ENCODE measurements around the gene POLR1C. TPM values are rescaled to one million over a fixed set of nuclear protein-coding genes. Genes with fewer than 3 reads are reported as not detected.
A peak's percentile ranks its signal among the peaks of the same experiment; 100 is the strongest.

Gene POLR1C
- total RNA-seq, 1 donor from 2014 or later, result 38.2 TPM

DNA sequence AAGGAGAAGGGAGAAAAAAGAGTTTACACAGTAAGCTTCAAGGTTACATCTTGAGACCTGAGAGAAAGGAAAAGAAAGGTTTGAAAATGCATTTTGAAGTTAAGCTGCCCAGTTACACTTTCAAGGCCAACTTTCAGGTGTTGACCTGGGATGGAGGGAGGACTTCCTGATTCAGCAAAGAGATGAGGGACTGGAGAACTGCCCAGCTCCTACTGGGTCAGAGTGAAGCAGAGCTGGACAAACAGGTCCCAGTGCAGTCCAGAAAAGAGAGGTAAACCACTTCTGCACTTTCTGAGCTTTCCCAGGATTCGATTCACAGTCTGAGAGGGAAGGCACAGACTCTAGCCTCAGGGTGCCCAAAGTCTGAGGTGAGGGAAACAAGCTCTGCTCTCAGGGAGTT, 45.5 kb upstream of the POLR1C start:
- TF ChIP-seq, protein P1, sequence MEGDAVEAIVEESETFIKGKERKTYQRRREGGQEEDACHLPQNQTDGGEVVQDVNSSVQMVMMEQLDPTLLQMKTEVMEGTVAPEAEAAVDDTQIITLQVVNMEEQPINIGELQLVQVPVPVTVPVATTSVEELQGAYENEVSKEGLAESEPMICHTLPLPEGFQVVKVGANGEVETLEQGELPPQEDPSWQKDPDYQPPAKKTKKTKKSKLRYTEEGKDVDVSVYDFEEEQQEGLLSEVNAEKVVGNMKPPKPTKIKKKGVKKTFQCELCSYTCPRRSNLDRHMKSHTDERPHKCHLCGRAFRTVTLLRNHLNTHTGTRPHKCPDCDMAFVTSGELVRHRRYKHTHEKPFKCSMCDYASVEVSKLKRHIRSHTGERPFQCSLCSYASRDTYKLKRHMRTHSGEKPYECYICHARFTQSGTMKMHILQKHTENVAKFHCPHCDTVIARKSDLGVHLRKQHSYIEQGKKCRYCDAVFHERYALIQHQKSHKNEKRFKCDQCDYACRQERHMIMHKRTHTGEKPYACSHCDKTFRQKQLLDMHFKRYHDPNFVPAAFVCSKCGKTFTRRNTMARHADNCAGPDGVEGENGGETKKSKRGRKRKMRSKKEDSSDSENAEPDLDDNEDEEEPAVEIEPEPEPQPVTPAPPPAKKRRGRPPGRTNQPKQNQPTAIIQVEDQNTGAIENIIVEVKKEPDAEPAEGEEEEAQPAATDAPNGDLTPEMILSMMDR (IDR thresholded peaks at IDR 0.05; ENCODE audit: insufficient read depth, low read length, severe bottlenecking), result no peak
- FAIRE-seq, result no peak
- DNase-seq (ENCODE audit: low read depth), result no peak
- H3K27me3 ChIP-seq (ENCODE audit: control insufficient read depth, insufficient read depth, low read length), result no peaks in the 10 kb centered on the region
- no peaks in the 10 kb centered on the region for H3K36me3 ChIP-seq (ENCODE audit: control insufficient read depth, insufficient read depth, low read length)
- no peak overlapping the region for H3K4me3 ChIP-seq (ENCODE audit: low read depth, low read length)

DNA sequence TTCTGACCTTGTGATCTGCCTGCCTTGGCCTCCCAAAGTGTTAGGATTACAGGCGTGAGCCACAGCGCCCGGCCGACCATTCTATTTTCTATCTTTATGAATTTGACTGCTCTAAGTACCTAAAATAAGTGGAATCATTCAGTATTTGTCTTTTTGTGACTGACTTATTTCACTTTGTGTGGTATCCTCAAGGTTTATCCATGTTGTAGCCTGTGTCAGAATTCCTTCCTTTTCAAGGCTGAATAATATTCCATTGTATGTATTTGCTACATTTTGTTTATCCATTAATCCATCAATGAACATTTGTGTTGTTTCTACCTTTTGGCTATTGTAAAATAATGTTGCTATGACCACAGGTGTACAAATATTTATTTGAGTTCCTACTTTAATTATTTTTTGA, 44.4 kb upstream of the POLR1C start:
- TF ChIP-seq, protein P1 (IDR thresholded peaks at IDR 0.05; ENCODE audit: insufficient read depth, low read length, severe bottlenecking), result no peak
- H3K27me3 ChIP-seq (ENCODE audit: control insufficient read depth, insufficient read depth, low read length), result no peaks in the 10 kb centered on the region
- DNase-seq (ENCODE audit: low read depth) (no peak), FAIRE-seq (no peak)
- no peaks in the 10 kb centered on the region for H3K36me3 ChIP-seq (ENCODE audit: control insufficient read depth, insufficient read depth, low read length)
- H3K4me3 ChIP-seq (ENCODE audit: low read depth, low read length), result no peak overlapping the region

DNA sequence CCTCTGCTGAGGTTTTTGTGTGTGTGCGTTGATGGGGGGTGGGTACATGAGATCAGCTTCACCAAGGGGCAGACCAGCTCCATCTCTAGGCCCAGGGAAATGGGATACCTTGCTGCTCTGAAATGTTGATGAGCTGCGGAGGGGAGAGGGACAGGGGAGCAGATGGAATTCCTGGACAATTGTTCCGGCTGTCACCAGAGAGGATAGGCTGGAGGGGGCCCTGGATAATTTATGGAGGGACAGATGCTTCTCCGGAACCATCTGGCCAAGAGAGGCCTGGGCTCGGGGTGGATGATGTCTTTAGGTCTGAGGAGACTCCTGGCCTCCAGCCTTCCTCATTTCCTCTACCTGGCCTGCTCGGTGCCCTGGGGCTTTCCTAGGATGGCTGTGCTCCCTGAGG, 41.4 kb upstream of the POLR1C start:
- DNase-seq (ENCODE audit: low read depth), result no peak
- TF ChIP-seq, protein P1 (IDR thresholded peaks at IDR 0.05; ENCODE audit: insufficient read depth, low read length, severe bottlenecking), result no peak
- FAIRE-seq, result no peak
- H3K27me3 ChIP-seq (ENCODE audit: control insufficient read depth, insufficient read depth, low read length), result no peaks in the 10 kb centered on the region
- no peak overlapping the region for H3K4me3 ChIP-seq (ENCODE audit: low read depth, low read length)
- H3K36me3 ChIP-seq (ENCODE audit: control insufficient read depth, insufficient read depth, low read length), result no peaks in the 10 kb centered on the region

DNA sequence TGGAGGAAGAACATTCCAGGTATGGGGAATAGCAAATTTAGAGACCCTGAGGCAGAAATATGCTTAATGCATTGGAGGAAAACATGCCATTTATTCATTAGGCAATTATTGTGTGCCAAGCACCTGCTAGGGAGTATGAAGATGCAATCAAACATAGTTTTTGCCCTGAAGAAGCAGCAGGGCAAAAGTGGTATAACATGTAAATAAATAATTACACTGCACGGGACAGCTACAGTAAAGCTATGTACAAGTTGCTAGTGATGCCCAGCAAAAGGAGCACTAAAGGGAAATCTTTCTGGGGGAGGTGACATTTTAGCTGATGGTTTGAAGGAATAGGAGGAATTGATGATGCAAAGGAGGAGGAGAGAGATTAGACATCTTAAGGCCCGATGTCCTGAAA, 40.1 kb upstream of the POLR1C start:
- no peaks in the 10 kb centered on the region for H3K27me3 ChIP-seq (ENCODE audit: control insufficient read depth, insufficient read depth, low read length)
- no peak overlapping the region for H3K4me3 ChIP-seq (ENCODE audit: low read depth, low read length)
- FAIRE-seq (no peak), DNase-seq (ENCODE audit: low read depth) (no peak)
- H3K36me3 ChIP-seq (ENCODE audit: control insufficient read depth, insufficient read depth, low read length), result no peaks in the 10 kb centered on the region
- TF ChIP-seq, protein P1 (IDR thresholded peaks at IDR 0.05; ENCODE audit: insufficient read depth, low read length, severe bottlenecking), result no peak

DNA sequence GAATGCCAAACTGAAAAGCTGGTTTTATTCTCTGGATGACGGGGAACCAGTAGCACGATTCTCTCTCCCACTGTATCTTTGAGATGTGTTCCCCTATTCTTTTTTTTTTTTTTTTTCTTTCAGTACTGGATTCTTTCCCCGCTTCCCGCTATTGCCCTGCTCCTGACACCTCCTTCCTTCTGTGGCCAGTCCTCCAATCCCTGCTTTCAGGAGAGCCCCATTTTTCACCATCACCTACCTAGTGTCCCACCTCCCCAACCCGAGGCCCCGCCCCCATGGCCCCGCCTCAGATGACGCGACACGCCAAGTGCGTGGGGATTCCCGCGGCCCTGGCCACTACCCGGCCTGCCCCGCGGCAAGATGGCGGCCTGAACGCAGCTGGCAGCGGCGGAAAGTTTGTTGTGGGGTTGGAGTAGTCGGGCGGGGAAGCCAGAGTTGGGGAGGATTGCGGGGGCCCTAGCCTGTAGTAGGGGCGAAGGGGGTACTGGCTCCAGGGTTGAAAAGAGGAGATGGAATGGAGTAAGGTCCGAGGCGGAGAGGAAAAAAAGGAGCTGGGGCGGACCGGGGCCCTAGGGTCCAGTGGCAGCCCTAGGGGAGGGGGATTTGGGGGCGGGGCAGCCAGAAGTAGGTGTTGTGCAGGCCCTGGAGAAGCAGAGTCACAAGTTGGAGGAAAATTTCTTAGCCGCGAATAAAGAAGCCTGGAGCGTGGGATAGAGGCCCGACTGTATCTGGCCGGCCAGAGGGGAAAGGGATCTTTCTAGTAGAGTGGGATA, 39.5 kb upstream of the POLR1C start, which contains the start of gene TJAP1:
TSS of gene TJAP1 (plus strand) at position 336 of the 773 bp plus-strand sequence. CDS start 21,432 bp downstream, outside the sequence.
- FAIRE-seq (no peak), DNase-seq (ENCODE audit: low read depth) (peak; percentile 70)
- Histone ChIP-seq H3K27me3 (ENCODE audit: control insufficient read depth, insufficient read depth, low read length) (no peaks in the 10 kb centered on the region), H3K36me3 (ENCODE audit: control insufficient read depth, insufficient read depth, low read length) (no peaks in the 10 kb centered on the region), H3K4me3 (ENCODE audit: low read depth, low read length) (peak within 1 kb of the TSS; percentile 64)
- TF ChIP-seq, protein P1 (IDR thresholded peaks at IDR 0.05; ENCODE audit: insufficient read depth, low read length, severe bottlenecking), result no peak

DNA sequence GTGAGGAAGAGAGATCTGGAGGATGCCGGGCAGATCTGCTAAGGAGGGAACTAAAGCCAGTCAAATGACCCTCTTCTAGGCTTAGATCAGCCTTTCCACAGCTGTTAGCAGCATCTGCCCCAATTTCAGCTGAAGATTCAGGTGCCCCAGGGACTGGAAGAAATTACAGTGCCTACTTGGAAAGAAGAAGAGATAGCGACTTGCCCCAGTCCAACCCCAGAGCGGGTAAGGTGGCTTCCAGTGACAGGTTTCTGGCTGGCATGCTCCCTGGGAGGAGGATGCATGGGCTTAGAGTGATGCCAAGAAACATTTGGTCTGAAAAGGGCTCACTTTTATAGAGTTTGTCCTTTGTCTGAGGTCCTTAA, 38.9 kb upstream of the POLR1C start:
- H3K4me3 ChIP-seq (ENCODE audit: low read depth, low read length), result peak overlapping the region; percentile 64
- no peaks in the 10 kb centered on the region for H3K27me3 ChIP-seq (ENCODE audit: control insufficient read depth, insufficient read depth, low read length)
- DNase-seq (ENCODE audit: low read depth) (no peak), FAIRE-seq (no peak)
- TF ChIP-seq, protein P1 (IDR thresholded peaks at IDR 0.05; ENCODE audit: insufficient read depth, low read length, severe bottlenecking), result no peak
- H3K36me3 ChIP-seq (ENCODE audit: control insufficient read depth, insufficient read depth, low read length), result peaks cover under 1% of the 10 kb centered on the region

Measured in bronchial epithelial cell (primary cell).